Measurements from ENCODE around the gene MESP1. TPM values are rescaled to one million over a fixed set of nuclear protein-coding genes. Genes with fewer than 3 reads are reported as not detected.

Gene MESP1
- total RNA-seq, 1 donor from 2014 or later, result 6.6 TPM

GRCh38 chr15:89747708-89748682, 3.1 kb downstream of the MESP1 start:
- DNase-seq (ENCODE audit: low spot score), result no peak
- intact Hi-C loops (cut with micrococcal nuclease), result no loop called here
- Mint-ChIP-seq H3K27me3 (ENCODE audit: insufficient read depth) (peaks cover 20% of the 10 kb centered on the region), H3K27ac (no peak overlapping the region), H3K4me3 (peak overlapping the region; percentile 3), H3K36me3 (ENCODE audit: low read depth) (no peaks in the 10 kb centered on the region), H3K9me3 (no peaks in the 10 kb centered on the region), H3K4me1 (ENCODE audit: low read depth) (no peaks in the 10 kb centered on the region)

- peaks cover 18% of the 10 kb centered on the region for H3K27me3 Mint-ChIP-seq (ENCODE audit: insufficient read depth)
- no peak overlapping the region for H3K4me3 Mint-ChIP-seq
- no peak for DNase-seq (ENCODE audit: low spot score)
- no peak overlapping the region for H3K27ac Mint-ChIP-seq
- H3K36me3 Mint-ChIP-seq (ENCODE audit: low read depth), result no peaks in the 10 kb centered on the region
- intact Hi-C loops (cut with micrococcal nuclease), result no loop called here
- no peaks in the 10 kb centered on the region for H3K4me1 Mint-ChIP-seq (ENCODE audit: low read depth)
- no peaks in the 10 kb centered on the region for H3K9me3 Mint-ChIP-seq
Observed at GRCh38 chr15:89746386-89746780, 4.7 kb downstream of the MESP1 start.

- Mint-ChIP-seq H3K9me3 (no peaks in the 10 kb centered on the region), H3K27me3 (ENCODE audit: insufficient read depth) (peaks cover 20% of the 10 kb centered on the region), H3K27ac (no peak overlapping the region), H3K4me3 (no peak overlapping the region), H3K4me1 (ENCODE audit: low read depth) (no peaks in the 10 kb centered on the region), H3K36me3 (ENCODE audit: low read depth) (no peaks in the 10 kb centered on the region)
- intact Hi-C loops (cut with micrococcal nuclease), result no loop called here
- DNase-seq (ENCODE audit: low spot score), result no peak
Observed at GRCh38 chr15:89745768-89746167, 5.3 kb downstream of the MESP1 start.

GRCh38 chr15:89745131-89745530, 5.9 kb downstream of the MESP1 start:
- no peaks in the 10 kb centered on the region for H3K4me1 Mint-ChIP-seq (ENCODE audit: low read depth)
- intact Hi-C loops (cut with micrococcal nuclease), result no loop called here
- DNase-seq (ENCODE audit: low spot score), result no peak
- H3K36me3 Mint-ChIP-seq (ENCODE audit: low read depth), result no peaks in the 10 kb centered on the region
- no peaks in the 10 kb centered on the region for H3K9me3 Mint-ChIP-seq
- no peak overlapping the region for H3K4me3 Mint-ChIP-seq
- peaks cover 20% of the 10 kb centered on the region for H3K27me3 Mint-ChIP-seq (ENCODE audit: insufficient read depth)
- H3K27ac Mint-ChIP-seq, result no peak overlapping the region

- Mint-ChIP-seq H3K9me3 (no peaks in the 10 kb centered on the region), H3K4me1 (ENCODE audit: low read depth) (no peaks in the 10 kb centered on the region), H3K27ac (no peak overlapping the region), H3K4me3 (no peak overlapping the region), H3K27me3 (ENCODE audit: insufficient read depth) (peaks cover 8% of the 10 kb centered on the region), H3K36me3 (ENCODE audit: low read depth) (no peaks in the 10 kb centered on the region)
- intact Hi-C loops (cut with micrococcal nuclease), result no loop called here
- no peak for DNase-seq (ENCODE audit: low spot score)
Observed at GRCh38 chr15:89743594-89743993, 7.5 kb downstream of the MESP1 start.

- Mint-ChIP-seq H3K4me1 (ENCODE audit: low read depth) (no peaks in the 10 kb centered on the region), H3K36me3 (ENCODE audit: low read depth) (no peaks in the 10 kb centered on the region), H3K27ac (no peak overlapping the region), H3K4me3 (no peak overlapping the region), H3K27me3 (ENCODE audit: insufficient read depth) (peaks cover 7% of the 10 kb centered on the region), H3K9me3 (no peaks in the 10 kb centered on the region)
- intact Hi-C loops (cut with micrococcal nuclease), result no loop called here
- no peak for DNase-seq (ENCODE audit: low spot score)
Observed at GRCh38 chr15:89743011-89743410, 8.0 kb downstream of the MESP1 start.

GRCh38 chr15:89740137-89740536, 10.9 kb downstream of the MESP1 start:
- intact Hi-C loops (cut with micrococcal nuclease), result loop anchor here (1.0 kb wide), 3 partner anchors 135 to 347 kb away; no protein-coding TSS in a partner anchor
- Mint-ChIP-seq H3K4me1 (ENCODE audit: low read depth) (no peaks in the 10 kb centered on the region), H3K9me3 (no peaks in the 10 kb centered on the region), H3K36me3 (ENCODE audit: low read depth) (peaks cover 2% of the 10 kb centered on the region), H3K27me3 (ENCODE audit: insufficient read depth) (peaks cover 14% of the 10 kb centered on the region), H3K4me3 (no peak overlapping the region), H3K27ac (no peak overlapping the region)
- peak; percentile 53 for DNase-seq (ENCODE audit: low spot score)

GRCh38 chr15:89735773-89736172, 15.3 kb downstream of the MESP1 start:
- intact Hi-C loops (cut with micrococcal nuclease), result no loop called here
- Mint-ChIP-seq H3K27ac (no peak overlapping the region), H3K4me1 (ENCODE audit: low read depth) (no peaks in the 10 kb centered on the region), H3K36me3 (ENCODE audit: low read depth) (peaks cover 2% of the 10 kb centered on the region), H3K4me3 (no peak overlapping the region), H3K27me3 (ENCODE audit: insufficient read depth) (peaks cover 13% of the 10 kb centered on the region), H3K9me3 (no peaks in the 10 kb centered on the region)
- no peak for DNase-seq (ENCODE audit: low spot score)

- no peaks in the 10 kb centered on the region for H3K4me1 Mint-ChIP-seq (ENCODE audit: low read depth)
- intact Hi-C loops (cut with micrococcal nuclease), result no loop called here
Observed at GRCh38 chr15:89732451-89733172, 18.4 kb downstream of the MESP1 start.

GRCh38 chr15:89731275-89731674, 19.8 kb downstream of the MESP1 start:
- Mint-ChIP-seq H3K9me3 (no peaks in the 10 kb centered on the region), H3K4me3 (no peak overlapping the region), H3K27me3 (ENCODE audit: insufficient read depth) (peaks cover 13% of the 10 kb centered on the region), H3K27ac (no peak overlapping the region), H3K36me3 (ENCODE audit: low read depth) (no peaks in the 10 kb centered on the region), H3K4me1 (ENCODE audit: low read depth) (no peaks in the 10 kb centered on the region)
- intact Hi-C loops (cut with micrococcal nuclease), result no loop called here
- no peak for DNase-seq (ENCODE audit: low spot score)

More at GRCh38 chr15:89732451-89733172, 18.4 kb downstream of the MESP1 start:
- Mint-ChIP-seq H3K36me3 (ENCODE audit: low read depth) (peaks cover 2% of the 10 kb centered on the region), H3K4me3 (no peak overlapping the region), H3K27ac (no peak overlapping the region), H3K27me3 (ENCODE audit: insufficient read depth) (peaks cover 13% of the 10 kb centered on the region), H3K9me3 (no peaks in the 10 kb centered on the region)
- no peak for DNase-seq (ENCODE audit: low spot score)

GRCh38 chr15:89728254-89728653, 22.8 kb downstream of the MESP1 start:
- H3K4me1 Mint-ChIP-seq (ENCODE audit: low read depth), result no peaks in the 10 kb centered on the region
- DNase-seq (ENCODE audit: low spot score), result no peak
- H3K4me3 Mint-ChIP-seq, result no peak overlapping the region
- peaks cover 8% of the 10 kb centered on the region for H3K9me3 Mint-ChIP-seq
- H3K27ac Mint-ChIP-seq, result no peak overlapping the region
- intact Hi-C loops (cut with micrococcal nuclease), result no loop called here
- peaks cover 9% of the 10 kb centered on the region for H3K27me3 Mint-ChIP-seq (ENCODE audit: insufficient read depth)
- no peaks in the 10 kb centered on the region for H3K36me3 Mint-ChIP-seq (ENCODE audit: low read depth)

- H3K36me3 Mint-ChIP-seq (ENCODE audit: low read depth), result no peaks in the 10 kb centered on the region
- intact Hi-C loops (cut with micrococcal nuclease), result no loop called here
- no peak overlapping the region for H3K27ac Mint-ChIP-seq
- DNase-seq (ENCODE audit: low spot score), result no peak
- H3K4me1 Mint-ChIP-seq (ENCODE audit: low read depth), result no peaks in the 10 kb centered on the region
- H3K9me3 Mint-ChIP-seq, result peaks cover 8% of the 10 kb centered on the region
- H3K27me3 Mint-ChIP-seq (ENCODE audit: insufficient read depth), result peaks cover 17% of the 10 kb centered on the region
- no peak overlapping the region for H3K4me3 Mint-ChIP-seq
Observed at GRCh38 chr15:89725064-89725463, 26.0 kb downstream of the MESP1 start.

- no peak for DNase-seq (ENCODE audit: low spot score)
- peaks cover 8% of the 10 kb centered on the region for H3K9me3 Mint-ChIP-seq
- H3K27me3 Mint-ChIP-seq (ENCODE audit: insufficient read depth), result peaks cover 18% of the 10 kb centered on the region
- no peaks in the 10 kb centered on the region for H3K4me1 Mint-ChIP-seq (ENCODE audit: low read depth)
- no peaks in the 10 kb centered on the region for H3K36me3 Mint-ChIP-seq (ENCODE audit: low read depth)
- no peak overlapping the region for H3K27ac Mint-ChIP-seq
- no peak overlapping the region for H3K4me3 Mint-ChIP-seq
- intact Hi-C loops (cut with micrococcal nuclease), result no loop called here
Observed at GRCh38 chr15:89724621-89725020, 26.4 kb downstream of the MESP1 start.
